Activated T-cell treated with anti-CD3 and anti-CD28 coated beads, Interleukin-2, amount 50 U/mL, for 4 hours (primary cell): ENCODE measurements around the gene DZIP1. TPM values are rescaled to one million over a fixed set of nuclear protein-coding genes. Genes with fewer than 3 reads are reported as not detected.

Experiments
- ATAC-seq, 2 donors: fragments of 200-7000 bp; cut with Tn5 transposase; one replicate each; pipeline ENCODE4 v1.10.0; 2021
- DNase-seq: peaks from one replicate; pipeline ENCODE4 v3.0.0-alpha.2; 2020
- H3K27me3 Mint-ChIP-seq: one replicate; pipeline ENCODE4 v1.8.0; 2021; ENCODE audit warnings: low read depth, mixed read lengths
- H3K36me3 Mint-ChIP-seq: one replicate; pipeline ENCODE4 v1.8.0; 2022; ENCODE audit warnings: mixed read lengths; ENCODE audit not compliant: insufficient read depth
- H3K4me1 Mint-ChIP-seq: one replicate; pipeline ENCODE4 v1.8.0; 2021; ENCODE audit warnings: low read depth, mixed read lengths
- H3K4me3 Mint-ChIP-seq: one replicate; pipeline ENCODE4 v1.8.0; 2021; ENCODE audit warnings: mild to moderate bottlenecking, moderate library complexity, mixed read lengths
- H3K9me3 Mint-ChIP-seq: one replicate; pipeline ENCODE4 v1.8.0; 2021; ENCODE audit warnings: mixed read lengths
- total RNA-seq, 3 donors: library from RNA; stranded (reverse); gene quantifications; one replicate each; pipeline ENCODE4 v1.2.1, GENCODE V29; 2021

The DZIP1 gene
- total RNA-seq, 3 donors from 2014 or later: 0.16 to 0.23 TPM; not detected in 1

DNA sequence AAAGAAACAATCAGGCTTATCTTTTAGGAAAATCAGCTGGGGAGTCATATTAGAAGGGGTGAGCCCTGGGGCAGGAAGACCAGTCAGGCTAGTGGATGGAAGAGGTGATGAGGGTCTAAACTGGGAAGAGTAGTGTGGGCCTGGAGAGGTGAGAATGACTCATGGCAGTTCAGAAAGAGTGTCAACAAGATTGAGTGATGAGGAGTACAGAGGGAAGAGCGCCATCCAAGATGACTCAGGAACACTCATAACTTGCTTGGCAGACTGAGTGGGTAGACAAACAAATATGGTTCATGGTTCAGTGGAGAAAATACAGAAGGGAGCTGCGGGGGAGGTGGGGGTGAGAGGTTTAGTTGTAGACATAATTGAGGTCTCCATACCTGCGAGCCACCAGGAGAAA lies 109.3 kb downstream of the DZIP1 start:
- Mint-ChIP-seq H3K4me3 (no peak overlapping the region), H3K9me3 (no peaks in the 10 kb centered on the region), H3K4me1 (peaks cover 7% of the 10 kb centered on the region), H3K36me3 (no peaks in the 10 kb centered on the region), H3K27me3 (peaks cover 38% of the 10 kb centered on the region)
- DNase-seq (no peak), ATAC-seq (peak; percentile 79 to 81)

- Mint-ChIP-seq H3K27me3 (peaks cover 39% of the 10 kb centered on the region), H3K4me3 (no peak overlapping the region), H3K9me3 (no peaks in the 10 kb centered on the region), H3K36me3 (no peaks in the 10 kb centered on the region), H3K4me1 (peaks cover 7% of the 10 kb centered on the region)
- ATAC-seq (no peak), DNase-seq (no peak)
Measured at GRCh38 chr13:95533545-95534160, 110.9 kb downstream of the DZIP1 start.

- no peaks in the 10 kb centered on the region for H3K36me3 Mint-ChIP-seq
- H3K27me3 Mint-ChIP-seq: peaks cover 37% of the 10 kb centered on the region
- H3K9me3 Mint-ChIP-seq: peaks cover 5% of the 10 kb centered on the region
- no peak overlapping the region for H3K4me3 Mint-ChIP-seq
- peaks cover 1% of the 10 kb centered on the region for H3K4me1 Mint-ChIP-seq
- ATAC-seq (no peak), DNase-seq (no peak)
Measured at GRCh38 chr13:95530178-95530577, 114.3 kb downstream of the DZIP1 start.

Other genes starting within 250 kb of the DZIP1 start
- gene CLDN10, start 92.0 kb downstream of the DZIP1 start, total RNA-seq: not detected
- 10 to 100 TPM; 30.2 to 39.3 (median 31.2) TPM for gene DNAJC3, start 32.4 kb upstream of the DZIP1 start, total RNA-seq